GM12873 (cell line): ENCODE data around the gene MID1.

Source experiments
- CTCF ChIP-seq: IDR thresholded peaks from 2 replicates; pipeline ENCODE4 v1.5.1; 2012; ENCODE audit warnings: low read depth, mild to moderate bottlenecking, moderate library complexity, low read length, control low read depth; ENCODE audit not compliant: insufficient read depth; ENCODE audit errors: missing control alignments

MID1 gene

GRCh38 chrX:10495677-10496076 lies 124.7 kb downstream of the MID1 start:
- TF ChIP-seq CTCF = no peak

GRCh38 chrX:10492250-10492649 lies 128.1 kb downstream of the MID1 start:
- TF ChIP-seq CTCF = no peak

- TF ChIP-seq CTCF = no peak
Observed at GRCh38 chrX:10486373-10486772, 134.0 kb downstream of the MID1 start.

GRCh38 chrX:10485326-10485725 lies 135.1 kb downstream of the MID1 start:
- no peak for TF ChIP-seq CTCF

- TF ChIP-seq CTCF = no peak
Observed at GRCh38 chrX:10484683-10485247, 135.6 kb downstream of the MID1 start.

- no peak for TF ChIP-seq CTCF
Observed at GRCh38 chrX:10483191-10483831, 137.1 kb downstream of the MID1 start.

GRCh38 chrX:10482708-10483107 lies 137.7 kb downstream of the MID1 start:
- TF ChIP-seq CTCF = no peak
